ENCODE data around the gene PTGES3. TPM values are rescaled to one million over a fixed set of nuclear protein-coding genes. Genes with fewer than 3 reads are reported as not detected.

The PTGES3 gene
- total RNA-seq, 1 experiment from 2014 or later, result 404 TPM

- ChIA-PET CTCF (interaction anchor here (0.8 to 3.6 kb wide), 38 partner anchors 8 to 662 kb away, joined by 3 to 34 read pairs (median 4); partner anchors contain the start of genes ATP5F1B, PTGES3, RAB5B and RBMS2), RAD21 (ENCODE audit: low non-redundant PET in 1 of 2, low total read pairs in 2 of 2, uncharacterized antibody in 2 of 2, unreplicated experiment in 2 of 2) (interaction anchor here (0.8 to 1.2 kb wide), 4 partner anchors 9 to 452 kb away, joined by 3 to 4 read pairs (median 3); partner anchors contain the start of genes ATP5F1B (in 1 of the 2), NAB2 (in 1 of the 2) and RBMS2 (in 1 of the 2)), POLR2A (interaction anchor here (0.5 to 2.3 kb wide), 15 partner anchors 7 to 447 kb away, joined by 3 to 23 read pairs (median 3); partner anchors contain the start of genes ATP5F1B, COQ10A, NACA and PTGES3)
- ATAC-seq, result peak; percentile 73
- H3K4me1 ChIP-seq (ENCODE audit: control insufficient read depth in 1 of 2, insufficient read depth in 2 of 2, low read length in 2 of 2), result peaks cover 37 to 68% of the 10 kb centered on the region in 2 experiments
- no peaks in the 10 kb centered on the region for H3K9me2 ChIP-seq (ENCODE audit: insufficient read depth)
- H3K79me2 ChIP-seq (ENCODE audit: insufficient read depth, low read length), result peaks cover 58% of the 10 kb centered on the region
- H2AFZ ChIP-seq (ENCODE audit: low read depth, low read length, poor library complexity, severe bottlenecking), result no peak overlapping the region
- peaks cover 24 to 25% of the 10 kb centered on the region in 2 experiments for H3K36me3 ChIP-seq (ENCODE audit: control insufficient read depth in 1 of 2, insufficient read depth in 2 of 2, low read length in 2 of 2)
- TF ChIP-seq TCF7L2 (IDR thresholded peaks at IDR 0.05; ENCODE audit: borderline replicate concordance, extremely low read depth, insufficient read depth, insufficient read length) (no peak), POLR2AphosphoS5 (IDR thresholded peaks at IDR 0.05; ENCODE audit: low read depth, low read length) (peak; percentile 49; the same call in 1 of the 2 replicates), YY1 (IDR thresholded peaks at IDR 0.05; ENCODE audit: extremely low read depth, insufficient replicate concordance, low read depth, low read length) (peak; percentile 58), EZH2 (IDR thresholded peaks at IDR 0.05) (no peak), FOSL1 (IDR thresholded peaks at IDR 0.05; ENCODE audit: low read depth) (no peak), EZH2phosphoT487 (IDR thresholded peaks at IDR 0.05; ENCODE audit: borderline replicate concordance) (no peak)
- TF ChIP-seq, protein P1, sequence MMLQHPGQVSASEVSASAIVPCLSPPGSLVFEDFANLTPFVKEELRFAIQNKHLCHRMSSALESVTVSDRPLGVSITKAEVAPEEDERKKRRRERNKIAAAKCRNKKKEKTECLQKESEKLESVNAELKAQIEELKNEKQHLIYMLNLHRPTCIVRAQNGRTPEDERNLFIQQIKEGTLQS (IDR thresholded peaks at IDR 0.05), result no peak
- intact Hi-C loops (cut with micrococcal nuclease), result loop anchor here (2.0 kb wide), 4 partner anchors 53 to 517 kb away; partner anchors contain the start of genes PTGES3, RBMS2 and ZC3H10
- H3K9me3 ChIP-seq (ENCODE audit: control insufficient read depth in 1 of 2, insufficient read depth in 1 of 2, low read depth in 1 of 2, low read length in 2 of 2), result no peaks in the 10 kb centered on the region
- H3K4me3 ChIP-seq (replicated peaks in 1 of 2; ENCODE audit: low read depth in 1 of 2, low read length in 2 of 2), result peak overlapping the region; percentile 80 to 93
- DNase-seq (ENCODE audit: low read depth, low spot score), result peak; percentile 83
- peak overlapping the region; percentile 79 for H3K9ac ChIP-seq (ENCODE audit: low read length)
- H4K20me1 ChIP-seq (ENCODE audit: insufficient read depth), result no peaks in the 10 kb centered on the region
- H3K27me3 ChIP-seq (ENCODE audit: insufficient read depth, low read length), result no peaks in the 10 kb centered on the region
- H3K4me2 ChIP-seq (ENCODE audit: low read length), result peak overlapping the region; percentile 98
- TSS peak; percentile 8 for BruUV-seq (replicated peaks)
- peak overlapping the region; percentile 88 for H3K27ac ChIP-seq (ENCODE audit: low read depth, low read length)
Observed at GRCh38 chr12:56635806-56636674, 52.0 kb downstream of the PTGES3 start.
